HG02840 (cell line): ENCODE data around the gene DUSP10.

ENCODE experiments used
- ATAC-seq: cut with Tn5 transposase; IDR thresholded peaks from one replicate; pipeline ENCODE4 v1.9.1; 2021; ENCODE audit warnings: mild to moderate bottlenecking, moderate library complexity, moderate number of reproducible peaks; ENCODE audit not compliant: unreplicated experiment, low FRiP score

DUSP10 gene

DNA sequence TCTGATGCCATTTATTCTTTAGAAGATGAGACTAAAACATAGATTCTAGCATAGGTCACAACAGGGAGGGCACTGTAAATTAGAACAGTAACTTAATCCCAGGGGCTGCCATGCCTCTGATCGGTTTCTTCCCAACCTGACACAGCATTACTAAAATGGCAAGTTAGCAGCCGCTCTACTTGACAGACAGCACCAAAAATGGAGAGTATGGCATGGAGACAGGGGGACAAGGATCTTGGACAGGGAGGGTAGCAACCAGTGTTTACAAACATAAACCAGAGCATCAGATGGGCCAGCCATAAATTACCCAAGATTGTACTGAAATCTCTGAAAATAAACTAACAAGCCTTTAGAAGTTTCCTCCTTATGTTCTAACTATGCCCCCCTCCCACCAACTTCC is 5.9 kb downstream of the DUSP10 start:
- ATAC-seq = no peak

DNA sequence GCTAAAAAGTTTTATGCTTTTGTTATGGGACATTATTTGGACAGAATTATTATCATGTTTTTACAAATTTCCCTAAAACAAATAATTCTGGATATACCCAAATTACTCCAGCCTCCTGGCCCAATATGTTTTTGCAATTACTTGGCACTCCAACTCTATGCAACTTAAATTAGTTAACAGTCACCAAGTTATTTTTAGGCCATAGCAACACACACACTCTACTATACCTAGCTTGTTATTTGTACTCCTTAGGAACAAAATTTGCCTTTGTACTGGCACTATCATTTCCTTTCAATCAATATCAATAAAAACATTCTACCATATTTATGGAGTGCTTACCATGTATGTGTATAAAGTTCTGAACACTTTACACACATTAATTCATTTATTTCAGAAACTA is 7.7 kb downstream of the DUSP10 start:
- no peak for ATAC-seq

DNA sequence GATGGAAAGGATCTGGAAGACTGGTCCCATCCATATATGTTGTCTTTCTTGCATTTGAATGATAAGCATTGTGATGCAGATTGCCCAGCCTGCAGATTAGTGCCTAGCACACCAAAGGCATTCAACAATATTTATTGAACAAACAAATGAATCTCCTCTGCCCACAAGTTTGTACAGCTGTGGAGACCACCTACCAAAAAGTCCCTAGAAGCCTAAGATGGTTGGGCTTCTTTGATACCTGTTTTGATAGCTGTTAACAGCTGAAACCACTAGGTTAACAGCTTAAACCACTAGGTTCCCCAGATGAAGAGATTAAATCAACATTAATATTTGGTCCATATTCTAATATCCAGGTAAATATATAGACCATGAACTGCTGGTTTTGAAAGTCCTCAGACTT is 9.8 kb downstream of the DUSP10 start:
- ATAC-seq = no peak

DNA sequence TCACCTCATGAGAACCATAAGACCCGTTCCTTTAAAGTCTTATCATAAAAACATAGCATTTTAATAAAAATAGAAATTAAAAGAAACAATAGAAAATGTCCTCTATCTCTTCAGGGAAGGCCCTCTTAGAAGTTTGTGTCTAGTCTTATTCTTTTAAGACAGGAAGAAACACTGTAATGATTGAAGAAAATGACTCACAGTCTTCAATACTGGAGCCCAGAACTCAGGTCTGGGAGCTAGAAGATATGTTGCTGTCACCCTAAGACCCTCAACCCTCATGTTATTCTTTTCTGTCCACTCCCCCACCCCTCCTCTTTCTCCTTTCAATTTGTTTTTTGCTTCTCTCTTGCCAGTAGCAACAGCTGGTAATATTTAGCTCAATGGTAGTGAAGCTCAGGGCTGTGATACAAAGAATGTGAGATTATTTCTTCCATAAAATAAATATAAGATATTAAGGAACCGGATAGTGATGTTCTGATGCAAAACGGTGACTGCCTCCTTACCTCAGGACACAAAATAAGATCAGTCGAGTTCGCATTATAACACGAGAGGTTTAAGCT is 12.0 kb downstream of the DUSP10 start:
- no peak for ATAC-seq

DNA sequence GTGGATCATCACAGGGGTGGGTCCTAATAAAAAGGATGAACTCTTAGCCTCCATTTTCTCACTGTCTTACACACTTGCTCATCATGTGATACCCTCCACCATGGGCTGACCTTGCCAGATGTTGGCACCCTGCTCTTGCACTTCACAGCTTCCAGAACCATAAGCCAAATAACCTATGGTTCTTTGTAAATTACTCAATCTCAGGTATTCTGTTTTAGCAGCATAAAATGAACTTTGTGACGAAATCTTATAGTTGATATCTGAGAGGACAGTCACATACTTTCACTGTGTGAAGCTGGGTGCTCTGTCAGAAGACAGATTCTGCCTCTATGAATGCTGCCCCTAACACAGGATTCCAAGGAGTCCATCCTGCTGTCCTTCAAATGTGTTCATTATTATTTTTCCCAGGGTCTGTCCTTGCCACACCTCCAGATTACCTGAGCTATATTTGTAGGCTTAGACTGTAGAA is 13.8 kb downstream of the DUSP10 start:
- no peak for ATAC-seq

GRCh38 chr1:221727146-221728036 is 14.5 kb downstream of the DUSP10 start:
- no peak for ATAC-seq

GRCh38 chr1:221725735-221726672 is 15.9 kb downstream of the DUSP10 start:
- ATAC-seq = peak; percentile 63

DNA sequence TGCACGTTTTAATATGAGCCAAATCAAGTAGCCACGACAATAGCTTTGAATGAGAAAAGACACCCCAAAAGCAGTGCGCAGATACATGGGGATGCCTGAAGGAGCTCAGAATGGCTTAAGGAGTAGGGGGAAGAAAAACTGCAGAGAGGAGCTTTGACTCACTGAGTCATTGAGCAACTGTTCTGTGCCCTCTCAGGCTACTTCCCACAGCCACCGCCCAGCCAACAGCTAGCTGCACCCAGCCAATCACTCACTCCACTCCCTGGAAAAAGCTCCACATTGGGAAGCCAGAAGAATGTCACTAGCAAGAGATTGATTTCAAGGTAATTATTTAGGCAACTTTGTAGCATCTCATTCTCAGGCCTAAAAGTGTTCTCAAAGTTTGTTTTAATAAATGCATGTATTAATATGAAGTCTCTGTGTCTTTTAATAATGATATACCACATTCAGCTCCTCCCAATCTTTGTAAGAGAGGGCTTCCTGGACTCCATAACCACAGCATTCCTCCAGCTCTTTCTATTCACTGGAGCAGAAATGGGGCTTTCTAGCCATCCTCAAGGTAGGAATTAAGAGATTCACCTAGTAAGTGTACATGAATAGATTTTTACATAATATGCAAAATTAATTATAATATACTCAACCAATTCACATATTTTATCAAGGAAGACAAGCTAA is 16.8 kb downstream of the DUSP10 start:
- no peak for ATAC-seq

- no peak for ATAC-seq
These were observed 18.0 kb downstream of the DUSP10 start for GRCh38 chr1:221723848-221724236.

DNA sequence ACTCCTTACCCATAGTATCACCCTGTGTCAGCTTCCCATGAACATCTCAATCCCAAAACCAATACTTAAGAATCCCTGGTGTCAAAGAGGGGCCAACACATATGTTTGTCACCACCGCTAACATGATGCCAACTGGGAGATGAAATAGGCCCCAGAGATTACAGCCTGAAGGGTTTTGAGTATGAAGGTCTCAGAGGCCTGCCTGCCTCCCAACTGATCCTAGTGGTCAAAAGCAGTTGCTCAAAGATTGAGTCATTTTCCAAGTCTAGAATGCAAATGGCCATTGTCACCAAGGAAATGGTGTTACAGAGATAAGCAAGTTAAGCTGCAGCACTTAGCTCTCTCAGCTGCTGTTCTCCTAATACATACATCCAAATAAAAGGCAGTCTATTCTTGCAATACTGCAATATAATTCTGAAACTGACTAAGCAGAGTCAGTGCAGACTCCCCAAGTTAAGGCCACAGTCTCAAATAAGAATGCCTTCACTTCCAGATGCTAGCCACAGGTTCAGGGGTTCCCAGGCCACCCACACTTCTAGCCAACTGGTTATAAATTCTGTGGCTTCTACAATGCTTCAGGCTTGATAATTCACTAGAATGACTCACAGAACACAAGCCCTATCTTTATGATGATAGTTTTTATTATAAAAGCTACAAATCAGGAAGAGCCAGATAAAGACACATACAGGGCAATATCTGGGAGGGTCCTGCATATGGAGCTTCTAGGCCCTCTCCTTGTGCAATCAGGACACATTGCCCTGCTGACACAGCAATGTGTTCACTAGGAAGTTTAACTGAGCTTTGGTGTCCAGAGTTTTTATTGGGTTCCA is 18.7 kb downstream of the DUSP10 start:
- no peak for ATAC-seq

DNA sequence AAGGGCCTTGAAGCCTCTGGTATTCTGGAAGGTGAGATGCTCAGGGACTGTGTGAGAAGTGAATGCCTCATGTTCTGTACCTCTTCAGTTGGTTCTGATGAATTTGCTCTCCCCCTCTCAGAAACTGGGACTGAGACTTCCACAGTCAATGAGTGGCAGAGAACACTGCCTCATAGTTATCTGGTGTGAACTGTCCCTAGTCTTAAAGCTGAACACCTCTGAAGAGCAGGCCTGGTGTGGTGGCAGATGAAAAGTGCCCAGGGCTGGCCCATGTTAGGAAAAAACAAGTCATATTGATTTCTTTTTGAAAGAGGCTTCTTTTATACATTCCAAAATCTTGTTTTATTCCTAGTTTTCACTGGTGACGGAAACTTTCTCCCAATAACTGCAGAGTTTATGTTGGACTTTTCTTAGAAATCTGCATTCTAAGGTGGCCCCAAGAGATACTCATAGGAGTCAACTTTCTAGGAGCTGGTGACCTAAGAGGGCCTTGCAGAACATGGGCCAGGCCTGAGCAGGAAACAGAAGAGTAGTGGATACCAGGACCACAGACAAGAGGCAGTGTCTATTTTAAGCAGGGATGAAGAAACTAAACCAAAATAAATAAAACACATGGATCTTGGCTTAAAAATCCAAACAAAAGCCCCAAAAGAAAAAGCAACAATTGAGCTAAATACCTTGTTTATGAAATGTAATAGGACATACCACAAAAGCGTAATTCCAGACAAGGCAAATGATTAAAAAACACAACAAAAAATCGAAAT is 19.5 kb downstream of the DUSP10 start:
- ATAC-seq = no peak

DNA sequence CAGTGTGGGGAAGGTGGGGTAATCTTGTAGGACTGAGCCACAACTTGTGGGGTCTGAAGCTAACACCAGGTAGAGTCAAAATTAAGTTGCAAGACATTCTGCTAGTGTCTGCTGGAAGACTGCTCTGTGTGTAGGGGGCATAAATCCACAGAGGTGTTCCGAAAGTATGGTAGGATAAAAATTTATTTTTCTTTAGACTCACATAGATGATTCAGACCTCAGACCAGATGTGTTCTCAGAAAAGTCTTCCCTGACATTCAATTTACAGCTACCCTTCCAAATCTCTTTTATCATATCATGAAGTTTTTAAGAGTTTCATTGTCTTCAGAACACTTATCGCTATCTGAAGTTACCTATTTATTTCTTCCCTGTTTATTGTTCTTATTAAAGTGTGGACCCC is 21.3 kb downstream of the DUSP10 start:
- ATAC-seq = no peak

DNA sequence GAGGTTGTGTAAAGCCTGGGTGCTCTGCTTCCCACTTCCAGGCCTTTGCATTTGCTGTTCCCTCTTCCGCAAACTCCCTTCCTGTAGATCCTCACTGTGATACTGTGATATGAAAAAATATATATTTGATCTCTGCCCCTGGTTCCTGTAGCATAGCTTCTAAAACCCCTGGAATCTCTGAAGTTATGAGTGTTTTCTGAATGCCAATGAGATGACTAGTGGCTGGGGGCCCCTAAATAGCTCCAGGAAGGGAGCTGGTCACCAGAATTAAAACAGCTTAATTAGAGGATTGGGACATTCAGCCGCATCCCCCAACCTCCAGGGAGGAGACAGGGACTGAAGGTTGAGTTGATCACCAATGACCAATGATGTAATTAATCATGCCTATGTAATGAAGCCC is 21.9 kb downstream of the DUSP10 start:
- ATAC-seq = no peak

- no peak for ATAC-seq
These were observed 22.7 kb downstream of the DUSP10 start for GRCh38 chr1:221719278-221719597.

DNA sequence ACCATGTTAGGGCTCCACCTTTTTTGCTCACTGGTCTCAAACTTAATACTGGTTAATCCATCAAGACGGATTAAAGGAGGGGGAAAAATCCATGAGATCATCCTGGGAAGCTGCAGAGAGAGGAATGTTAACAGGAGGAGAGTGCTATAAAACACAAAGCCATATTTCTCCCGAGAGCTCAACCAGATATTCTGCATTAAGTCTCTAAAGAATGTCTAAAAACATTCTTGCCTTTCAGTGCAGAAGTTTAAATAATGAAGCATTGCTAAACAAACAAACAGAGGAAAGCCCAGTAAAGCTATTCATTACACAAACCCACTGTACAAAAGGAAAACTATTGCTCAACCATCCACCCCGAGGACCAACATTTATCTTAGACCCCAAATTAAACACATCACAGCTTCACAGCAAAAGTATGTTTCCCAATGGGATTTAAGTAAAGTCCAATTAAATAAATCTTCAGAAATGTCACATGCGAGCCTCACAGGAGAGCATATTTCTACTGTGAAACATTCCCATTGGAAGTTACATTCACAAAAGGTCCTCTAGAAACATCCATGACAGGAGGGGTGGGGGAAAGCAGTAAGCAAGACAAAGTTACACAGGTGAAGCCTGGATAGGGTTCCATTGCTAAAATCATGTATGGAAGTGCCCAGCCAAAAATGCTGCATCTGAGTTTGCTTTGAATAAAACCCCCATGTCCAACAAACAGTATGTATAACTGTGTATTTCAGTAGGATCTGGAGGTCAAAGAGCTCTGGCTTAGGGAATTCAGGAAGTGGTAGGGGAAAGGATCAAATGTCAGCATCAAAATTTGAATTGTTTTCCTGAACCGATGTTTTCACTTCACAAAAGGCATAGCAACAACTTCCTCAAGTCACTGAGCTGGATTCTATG is 23.3 kb downstream of the DUSP10 start:
- ATAC-seq = no peak

DNA sequence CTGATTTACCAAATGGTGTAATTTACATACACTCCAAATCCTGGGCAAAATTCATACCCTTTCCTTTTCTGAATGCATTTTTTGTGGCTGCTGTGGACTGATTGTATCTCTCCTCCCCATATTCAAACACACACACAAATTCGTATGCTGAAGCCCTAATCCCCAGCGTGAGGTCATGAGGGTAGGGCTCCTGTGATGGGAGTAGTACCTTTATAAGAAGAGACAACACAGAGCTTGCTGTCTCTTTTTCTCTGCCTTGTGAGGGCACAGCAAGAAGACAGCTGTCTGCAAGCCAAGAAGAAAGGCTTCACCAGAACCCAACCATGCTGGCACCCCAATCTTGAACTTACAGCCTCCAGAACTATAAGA is 24.4 kb downstream of the DUSP10 start:
- ATAC-seq = no peak

DNA sequence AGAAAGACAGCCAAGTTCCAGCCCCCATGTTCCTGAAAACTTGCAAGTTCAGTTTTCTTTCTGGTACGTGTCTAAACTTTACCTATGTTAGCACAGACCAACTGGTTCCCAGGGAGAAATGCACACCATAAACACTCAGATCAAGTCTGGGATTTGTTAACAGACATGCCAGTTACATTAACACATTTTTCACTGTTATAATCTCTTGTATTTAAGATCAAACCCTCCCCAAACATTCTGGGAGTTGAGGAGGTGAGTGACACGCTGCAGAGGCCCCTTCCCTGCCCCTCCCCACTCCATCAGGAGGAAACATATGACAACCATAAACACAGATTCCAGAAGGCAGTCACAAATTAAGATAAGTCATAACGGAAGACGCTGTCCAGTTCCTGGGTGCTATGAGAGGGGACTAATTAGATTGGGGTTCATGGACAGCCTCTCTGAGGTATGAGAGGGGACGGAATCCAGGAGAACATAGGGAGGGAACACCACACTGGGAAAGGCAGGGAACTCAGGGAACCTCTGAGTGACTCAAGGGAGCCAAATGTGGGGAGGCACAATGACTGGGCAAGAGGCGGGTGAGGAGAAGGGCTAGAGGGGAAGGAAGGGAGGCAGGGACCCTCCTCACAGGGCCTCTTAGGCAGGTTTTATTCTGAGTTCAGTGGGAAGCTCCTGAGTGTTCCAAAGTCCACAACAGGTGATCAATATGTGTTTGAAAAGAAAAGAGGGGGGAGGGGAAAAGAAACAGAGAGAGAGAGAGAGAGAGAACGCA is 25.0 kb downstream of the DUSP10 start:
- ATAC-seq = no peak
